HUDEP-2 (cell line): ENCODE results near the gene PPT2.
"Not testable (repeated sequence)": the region's sequence is repeated elsewhere in the genome, so short reads cannot be mapped to it uniquely, and the experiment has no call there.

Experiments used
- DNase-seq, 76 experiments: peaks; one replicate each; lab custom pipeline; 2025; ENCODE audit not compliant: unreplicated experiment in 76 of 76; lab: John Stamatoyannopoulos, UW

PPT2 gene

DNA sequence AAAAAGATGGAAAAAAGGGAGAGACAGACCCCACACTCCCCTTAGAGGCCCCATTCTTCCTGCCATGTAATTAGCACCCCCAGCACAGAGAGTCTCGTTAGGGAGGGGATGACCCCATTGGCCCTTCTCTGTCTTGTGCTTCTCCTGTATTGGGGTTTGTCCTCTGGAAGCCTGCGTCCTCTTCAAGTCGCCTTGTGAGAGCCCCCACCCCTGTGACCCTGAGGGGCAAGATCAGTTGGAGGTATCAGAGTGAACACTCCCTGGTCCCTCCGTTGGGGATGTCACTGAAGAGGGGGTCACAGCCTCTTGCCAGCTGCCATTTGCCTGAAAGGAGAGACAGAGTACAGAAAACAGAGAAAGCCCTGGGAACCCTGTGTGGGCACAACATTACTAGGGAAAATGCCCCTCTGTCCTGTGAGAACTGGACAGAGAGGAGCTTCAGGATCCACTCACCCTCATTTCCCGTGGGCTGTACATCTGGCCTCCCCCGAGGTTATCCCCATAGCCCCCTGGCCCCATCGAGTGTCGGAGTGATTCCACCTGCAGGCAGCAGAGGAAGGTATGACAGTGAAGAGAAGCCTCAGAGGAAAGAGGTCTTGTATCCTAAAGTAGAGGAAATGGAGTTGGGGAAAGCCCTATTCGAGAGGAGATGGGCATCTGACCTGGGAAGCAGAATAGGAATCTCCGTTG is 32.4 kb downstream of the PPT2 start:
- DNase-seq: not testable (repeated sequence)

DNA sequence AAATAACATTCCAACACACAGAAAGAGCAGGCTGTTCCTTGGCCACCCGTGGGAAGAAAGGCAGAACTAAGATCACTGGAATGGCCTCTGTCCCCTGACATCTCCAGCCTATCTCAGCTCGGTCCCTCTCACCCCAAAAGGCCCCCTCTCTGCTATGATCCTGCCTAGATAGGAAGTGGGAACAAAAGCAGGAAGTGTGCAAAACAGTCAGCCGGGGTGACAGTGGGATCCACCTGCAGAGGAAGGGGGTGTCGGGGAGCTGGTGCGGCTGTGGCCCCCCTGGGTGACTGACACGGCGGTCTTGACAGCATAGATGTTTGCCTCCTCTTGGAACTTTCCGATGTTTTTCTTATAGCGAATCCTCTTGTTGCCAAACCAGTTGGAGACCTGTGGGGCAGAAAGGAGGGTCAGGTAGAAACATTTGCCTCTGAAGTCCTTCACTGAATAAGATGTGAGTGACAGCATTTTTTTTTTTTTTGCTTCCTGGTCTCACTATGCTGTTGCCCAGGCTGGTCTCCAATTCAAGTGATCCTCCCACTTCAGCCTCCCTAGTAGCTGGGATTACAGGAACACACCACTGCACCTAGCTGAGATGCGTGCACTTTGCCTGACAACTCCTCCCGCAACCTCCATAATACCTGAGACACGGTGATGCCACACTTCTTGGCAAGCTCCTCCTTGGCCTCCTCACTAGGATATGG is 33.2 kb downstream of the PPT2 start:
- DNase-seq: no peak

DNA sequence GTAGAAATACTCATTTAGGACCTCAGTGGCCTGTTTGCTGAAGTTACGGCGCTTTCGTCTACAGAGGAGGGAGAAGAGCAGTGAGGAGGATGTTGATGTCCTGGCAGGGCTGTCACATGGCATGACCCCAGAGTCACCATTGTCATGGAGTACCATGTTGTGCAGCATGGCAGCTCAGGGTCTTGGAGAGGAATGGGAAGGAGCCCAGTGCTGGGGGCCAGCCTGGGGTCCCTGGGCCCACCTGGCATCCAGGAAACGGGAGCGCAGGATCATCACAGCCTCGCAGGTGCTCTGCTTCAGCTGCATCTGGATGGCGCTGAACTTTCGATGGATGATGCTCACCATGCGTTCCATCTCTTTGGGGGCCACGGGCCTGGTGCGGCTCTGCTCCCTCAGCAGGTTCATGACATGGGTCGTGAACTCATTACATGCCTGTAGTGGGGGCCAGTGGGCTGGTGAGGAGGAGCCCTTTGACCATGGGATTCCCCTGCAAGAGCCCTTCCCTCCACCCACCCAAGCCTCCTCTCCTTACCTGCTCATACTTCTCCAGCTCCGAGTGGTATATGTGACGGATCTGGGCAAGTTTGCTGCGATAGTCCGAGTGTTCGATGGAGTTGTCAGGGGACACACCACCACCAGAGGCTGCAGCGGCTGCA is 33.9 kb downstream of the PPT2 start:
- DNase-seq: not testable (repeated sequence)

DNA sequence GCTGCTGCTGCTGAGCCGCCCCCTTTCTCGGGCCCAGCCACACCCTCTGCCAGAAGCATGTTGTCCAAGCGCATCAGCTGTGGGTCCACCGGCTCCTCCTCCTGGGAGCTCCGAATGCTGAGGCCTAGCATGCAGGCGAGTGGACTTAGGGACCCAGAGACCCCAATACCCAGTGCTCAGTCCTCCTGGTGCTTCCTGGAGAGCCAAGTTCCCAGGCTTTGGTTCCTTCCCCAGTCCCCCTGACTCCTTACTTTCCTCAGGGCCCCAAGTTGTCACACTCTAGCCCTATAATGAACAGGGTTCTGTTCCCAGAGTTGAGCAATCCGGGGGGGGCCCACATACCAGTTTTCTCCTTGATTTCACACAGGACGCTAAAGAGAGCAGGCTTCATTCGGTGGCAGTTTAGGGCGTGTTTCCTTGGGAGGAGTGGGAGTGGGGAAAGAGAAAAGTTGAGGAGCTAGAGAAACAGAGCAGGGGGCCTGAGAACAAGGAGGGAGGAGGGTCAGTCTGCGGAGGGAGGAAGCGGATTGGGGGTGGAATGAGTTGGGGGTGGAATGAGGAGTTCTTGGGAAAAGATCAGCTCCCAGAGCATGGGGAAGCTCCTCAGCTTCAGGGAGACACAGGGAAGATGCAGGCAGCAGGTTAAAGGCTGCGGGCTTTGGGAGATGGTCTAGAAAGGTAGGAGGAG is 34.6 kb downstream of the PPT2 start:
- DNase-seq: peak in 1 of 76 experiments; percentile 36

GRCh38 chr6:32189069-32189741 is 35.3 kb downstream of the PPT2 start:
- peak in 1 of 76 experiments; percentile 49 for DNase-seq

DNA sequence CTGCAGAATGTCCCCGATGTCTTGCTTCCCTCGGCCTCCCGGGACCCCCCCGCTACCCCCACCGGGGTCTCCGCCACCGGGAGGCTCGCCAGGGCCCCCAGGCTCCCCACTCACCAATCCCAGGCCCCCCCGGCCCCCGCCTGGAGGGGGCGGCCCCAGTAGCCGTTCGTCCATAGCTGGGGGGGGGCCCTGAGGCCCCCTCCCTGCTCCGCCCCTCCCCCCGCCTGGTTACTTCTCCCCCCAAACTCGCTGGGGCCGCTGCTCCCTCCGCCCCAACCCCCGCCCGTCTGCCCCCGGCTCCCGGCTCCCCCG is 35.8 kb downstream of the PPT2 start:
- DNase-seq: no peak

GRCh38 chr6:32190054-32190851 is 36.3 kb downstream of the PPT2 start, which contains the start of gene PBX2:
Gene PBX2 (minus strand): TSS chr6:32190202. CDS start chr6:32189915, 287 bp downstream.
- DNase-seq: peak in 72 of 76 experiments; percentile 50 to 97 (median 88)

DNA sequence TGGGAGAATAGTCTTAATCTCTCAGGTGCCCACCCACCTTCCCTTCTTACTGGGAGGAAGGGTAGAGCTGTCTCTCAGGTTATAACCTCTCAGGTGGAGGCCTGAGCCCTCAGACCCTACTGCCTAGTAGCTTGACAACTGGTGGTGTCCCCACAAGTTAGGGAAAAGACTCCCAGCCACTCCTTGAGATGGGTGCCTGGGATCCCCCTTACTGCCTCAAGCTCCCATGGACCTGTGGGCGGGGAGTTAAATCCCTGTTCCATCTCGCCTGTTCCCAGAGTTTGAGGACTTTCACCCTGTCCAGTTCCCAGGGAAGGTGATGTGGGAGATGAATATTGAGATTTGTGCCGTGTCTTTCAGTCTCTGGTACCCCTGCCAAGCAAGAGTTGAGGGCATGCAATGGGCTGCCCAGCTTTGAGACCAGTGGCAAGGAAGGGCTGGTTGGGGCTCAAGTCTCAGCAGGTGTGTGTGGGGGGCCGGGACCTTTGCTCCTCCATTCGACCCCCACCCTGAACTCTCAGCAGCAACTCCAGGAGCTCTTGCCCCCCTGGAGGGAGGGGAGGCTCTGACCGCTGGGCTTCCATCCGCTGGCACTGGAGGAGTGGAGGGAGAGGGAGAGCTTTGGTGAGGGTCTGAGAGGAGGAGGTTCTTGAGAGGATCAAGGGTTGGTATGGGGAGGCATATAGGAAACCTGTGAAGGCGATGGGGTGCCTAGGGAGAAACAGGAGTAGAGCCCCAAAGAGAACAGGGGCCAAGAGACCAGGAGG is 37.2 kb downstream of the PPT2 start:
- no peak for DNase-seq

DNA sequence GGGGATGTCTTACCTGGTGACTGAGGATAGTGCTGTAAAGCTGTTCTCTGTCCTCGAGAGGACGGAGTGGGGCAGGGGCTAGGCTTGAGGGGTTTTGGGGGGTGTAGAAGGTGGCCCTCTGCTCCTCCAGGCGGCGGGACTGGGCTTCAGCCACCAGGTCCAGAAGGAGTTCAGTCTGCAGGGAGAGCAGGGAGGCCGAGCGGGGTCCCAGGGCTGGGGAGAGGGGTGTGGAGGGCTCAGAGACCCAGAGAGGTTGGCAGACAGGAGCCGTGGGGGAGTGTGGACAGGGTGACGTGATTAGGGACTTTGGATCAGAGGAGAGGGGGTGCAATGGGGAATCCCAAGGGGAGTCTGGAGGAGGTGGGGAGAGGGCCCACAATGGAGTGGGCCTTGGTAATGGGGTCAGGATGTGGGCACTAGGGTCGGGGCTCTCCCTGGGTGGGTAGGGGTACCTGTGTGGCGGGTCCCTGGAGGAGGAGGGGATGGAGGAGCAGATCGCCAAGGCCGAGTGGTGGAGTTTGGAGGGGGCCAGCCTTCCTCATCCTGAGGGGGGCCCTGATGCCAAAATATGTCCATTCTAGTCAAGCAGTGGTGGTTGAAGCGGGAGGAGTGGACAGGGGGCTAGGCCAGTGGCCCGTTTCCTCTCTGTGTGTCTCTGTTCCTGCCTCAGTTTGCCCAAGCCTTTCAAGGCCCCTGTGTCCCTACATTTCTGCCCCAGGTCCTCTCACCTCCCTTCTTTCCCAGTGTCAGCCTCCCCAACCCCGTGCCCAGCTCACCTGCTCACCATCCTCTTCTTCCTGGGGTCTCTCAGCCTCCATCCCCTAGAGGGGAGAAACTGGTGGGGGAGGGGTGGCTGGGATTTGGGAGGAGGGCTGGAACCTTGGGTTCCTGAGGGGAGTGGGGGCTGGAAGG is 38.0 kb downstream of the PPT2 start:
- DNase-seq: no peak

DNA sequence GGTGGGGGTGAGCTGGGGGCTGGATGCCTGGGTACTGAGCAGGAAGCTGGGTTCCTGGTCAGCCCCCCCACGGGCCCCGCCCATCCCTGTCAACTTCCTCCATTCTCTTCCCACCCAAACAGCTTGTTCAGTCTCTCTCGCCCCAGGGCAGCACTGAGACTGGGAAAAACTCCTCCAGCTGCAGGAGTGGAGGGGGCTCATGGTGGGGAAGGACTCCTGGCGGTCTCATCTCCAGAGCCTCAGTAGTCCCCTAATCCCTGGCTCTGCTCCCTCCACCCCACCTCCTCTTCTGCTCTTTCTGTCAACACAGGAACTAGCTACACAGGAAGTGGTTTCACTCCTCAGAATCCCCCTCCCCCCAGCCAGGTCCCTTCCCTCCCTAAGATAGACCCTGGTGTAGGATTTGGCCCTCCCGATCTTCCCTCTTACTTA is 38.7 kb downstream of the PPT2 start, which contains the start of gene GPSM3:
Gene GPSM3 (minus strand): TSS at position 36 of the 432 bp plus-strand sequence. CDS start 130 bp downstream, outside the sequence.
- peak in 12 of 76 experiments; percentile 17 to 47 (median 28) for DNase-seq

DNA sequence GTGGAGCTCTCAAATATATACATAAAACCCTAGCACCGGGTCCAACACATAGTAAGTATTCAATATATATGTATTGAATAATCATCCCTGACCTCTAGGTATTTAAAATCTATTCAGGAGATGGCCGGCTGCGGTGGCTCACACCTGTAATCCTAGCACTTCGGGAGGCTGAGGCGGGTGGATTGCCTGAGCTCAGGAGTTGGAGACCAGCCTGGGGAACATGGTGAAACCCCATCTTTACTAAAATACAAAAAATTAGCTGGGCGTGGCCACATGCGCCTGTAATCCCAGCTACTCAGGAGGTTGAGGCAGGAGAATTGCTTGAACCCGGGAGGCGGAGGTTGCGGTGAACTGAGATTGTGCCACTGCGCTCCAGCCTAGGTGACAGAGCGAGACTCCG is 39.2 kb downstream of the PPT2 start:
- DNase-seq: not testable (repeated sequence)

DNA sequence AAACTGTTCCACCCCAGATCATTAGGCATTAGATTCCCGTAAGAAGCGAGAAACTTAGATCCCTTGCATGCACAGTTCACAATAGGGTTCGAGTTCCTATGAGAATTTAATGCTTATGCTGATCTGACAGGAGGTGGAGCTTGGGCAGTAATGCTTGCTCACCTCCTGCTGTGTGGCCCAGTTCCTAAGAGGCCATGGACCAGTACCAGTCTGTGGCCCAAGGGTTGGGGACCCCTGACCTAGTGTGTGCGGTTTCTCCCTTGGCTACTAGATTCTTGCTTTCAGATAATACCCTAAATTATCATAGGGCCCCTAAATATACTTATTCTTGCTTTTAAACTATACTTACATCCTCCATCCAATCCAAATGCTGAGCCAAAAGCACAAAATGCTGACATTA is 40.4 kb downstream of the PPT2 start:
- no peak for DNase-seq

- peak in 51 of 76 experiments; percentile 14 to 78 (median 51) for DNase-seq
Measured at GRCh38 chr6:32194825-32195651, 41.1 kb downstream of the PPT2 start.

DNA sequence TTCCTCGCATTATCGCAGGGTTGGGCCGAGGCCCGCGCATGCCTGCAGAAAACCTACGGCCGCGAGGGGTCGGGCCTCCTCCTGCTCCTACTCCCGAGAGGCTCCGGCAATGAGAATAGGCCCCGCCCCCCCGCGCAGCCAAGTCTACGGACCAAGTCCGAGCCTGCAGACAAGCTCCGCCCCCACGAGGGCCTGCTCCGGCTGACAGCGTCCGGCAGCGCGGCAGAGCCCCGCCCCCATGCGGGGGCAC is 41.6 kb downstream of the PPT2 start:
- peak in 75 of 76 experiments; percentile 98 to 100 (median 100) for DNase-seq

DNA sequence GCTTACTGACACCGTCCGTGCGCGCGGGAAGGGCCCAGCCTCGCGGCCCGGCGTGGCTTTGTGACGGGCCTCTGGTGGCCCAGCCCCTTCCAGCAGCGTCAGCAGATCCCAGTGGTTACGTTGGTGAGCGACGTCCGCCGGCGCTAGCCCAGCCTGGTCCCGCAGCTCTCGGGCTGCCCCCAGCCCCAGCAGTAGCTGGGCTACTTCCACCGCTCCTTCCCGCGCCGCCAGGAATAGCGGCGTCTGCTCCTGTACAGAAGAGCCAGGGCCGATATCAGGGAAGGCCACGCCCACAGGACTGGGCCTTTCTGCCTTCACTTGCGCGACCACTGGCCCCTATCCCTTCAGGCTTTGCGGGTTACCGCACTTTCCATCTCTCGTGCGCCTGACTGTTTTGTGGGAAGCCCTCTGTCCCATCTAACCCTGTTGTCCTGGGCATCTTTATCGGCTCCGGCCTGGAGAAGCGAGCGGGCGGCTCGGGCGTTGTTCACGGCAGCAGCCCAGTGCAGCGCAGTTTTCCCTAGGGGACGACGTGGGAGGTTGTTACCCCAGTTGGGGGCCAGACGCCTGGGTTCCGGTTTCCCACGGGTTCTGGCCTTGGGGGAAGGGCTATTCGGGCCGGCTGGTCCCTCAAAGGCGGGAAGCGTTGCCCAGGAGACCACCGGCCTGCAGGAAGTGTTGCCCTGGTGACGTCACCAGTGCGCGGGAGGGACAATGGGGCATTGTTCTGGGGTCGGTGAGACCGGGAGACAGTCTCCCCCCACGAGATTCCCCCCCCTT is 42.2 kb downstream of the PPT2 start:
- DNase-seq: peak in 52 of 76 experiments; percentile 25 to 98 (median 57)
